BLaER1 treated with 17β-estradiol and CSF1 and Interleukin-3, amounts not matched to agents 10 nM and 100 nM (cell line): ENCODE data around the gene RASSF7.
A peak's percentile ranks its signal among the peaks of the same experiment; 100 is the strongest.

Source experiments
- H3K27ac ChIP-seq, 11 experiments: shearing (Covaris generic); formaldehyde crosslinking; 2 replicates each; pipeline ENCODE4 v1.8.1; 2022
- H3K27me3 ChIP-seq, 11 experiments: shearing (Covaris generic); formaldehyde crosslinking; 2 replicates each; pipeline ENCODE4 v1.8.1; 2022
- H3K36me3 ChIP-seq, 11 experiments: shearing (Covaris generic); formaldehyde crosslinking; 2 replicates each; pipeline ENCODE4 v1.8.1; 2022
- H3K4me1 ChIP-seq, 10 experiments: shearing (Covaris generic); formaldehyde crosslinking; 2 replicates each; pipeline ENCODE4 v1.8.1; 2022
- H3K4me2 ChIP-seq, 11 experiments: shearing (Covaris generic); formaldehyde crosslinking; 2 replicates each; pipeline ENCODE4 v1.8.1; 2022
- H3K4me3 ChIP-seq, 10 experiments: shearing (Covaris generic); formaldehyde crosslinking; 2 replicates each; pipeline ENCODE4 v1.8.1; 2022
- H3K9ac ChIP-seq, 11 experiments: shearing (Covaris generic); formaldehyde crosslinking; 2 replicates each; pipeline ENCODE4 v1.8.1; 2022
- H3K9me3 ChIP-seq, 11 experiments: shearing (Covaris generic); formaldehyde crosslinking; replicated peaks in 1 of 11; 2 replicates each; pipeline ENCODE4 v1.8.1; 2022
- H4K20me1 ChIP-seq, 11 experiments: shearing (Covaris generic); formaldehyde crosslinking; 2 replicates each; pipeline ENCODE4 v1.8.1; 2022
- Cebpa-rat ChIP-seq, 11 experiments: shearing (Covaris generic); IDR thresholded peaks; 2 replicates each; pipeline ENCODE4 v1.8.1; 2022

RASSF7 gene

DNA sequence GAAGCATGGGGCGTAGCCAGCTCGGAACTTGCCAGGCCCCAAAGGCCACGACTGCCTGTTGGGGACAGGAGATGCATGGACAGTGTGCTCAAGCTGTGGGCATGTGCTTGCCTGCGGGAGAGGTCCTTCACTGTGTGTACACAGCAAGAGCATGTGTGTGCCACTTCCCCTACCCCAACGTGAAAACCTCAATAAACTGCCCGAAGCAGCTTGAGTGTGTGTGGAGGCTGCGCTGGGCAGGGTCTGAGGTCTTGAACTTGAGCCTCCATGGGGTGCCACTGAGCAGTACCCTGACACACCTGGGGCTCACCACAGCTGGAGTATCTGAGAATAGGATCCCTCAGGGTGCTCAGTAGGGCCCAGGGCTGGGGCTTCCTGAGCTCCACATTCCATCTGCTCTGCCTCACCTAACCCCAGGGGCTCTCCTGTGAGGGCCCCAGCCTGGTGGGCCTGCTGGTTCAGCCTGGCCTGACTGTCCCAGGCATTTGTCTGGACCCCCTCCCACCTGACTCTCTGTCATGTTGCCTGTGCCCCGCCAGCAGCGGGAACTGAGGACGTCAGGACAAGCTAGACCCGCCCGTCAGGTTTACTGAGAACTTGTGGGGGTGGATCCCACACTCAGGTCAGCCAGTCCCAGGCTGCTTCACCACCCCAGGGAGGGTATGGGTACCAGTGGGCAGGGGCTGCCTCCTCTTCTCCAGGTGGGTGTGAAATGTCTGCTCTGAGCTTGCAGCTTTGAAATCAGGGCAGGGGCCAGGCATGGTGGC lies 3.2 kb downstream of the RASSF7 start:
- Histone ChIP-seq H3K9ac (peak overlapping the region in 2 of 11 experiments; percentile 29 to 35; a peak in 2 of 22 replicates), H3K27ac (no peak overlapping the region), H3K4me1 (peaks cover 41 to 68% (median 48%) of the 10 kb centered on the region in 10 experiments), H3K36me3 (peaks cover 0 to 22% (median 0%) of the 10 kb centered on the region in 11 experiments; a peak in 7 of 22 replicates), H3K9me3 (no peaks in the 10 kb centered on the region), H4K20me1 (peaks cover 17 to 67% (median 43%) of the 10 kb centered on the region in 11 experiments; a peak in 21 of 22 replicates), H3K4me3 (no peak overlapping the region), H3K27me3 (peaks cover 5 to 13% (median 10%) of the 10 kb centered on the region in 11 experiments), H3K4me2 (peak overlapping the region in 1 of 11 experiments; percentile 7; a peak in 1 of 22 replicates)
- TF ChIP-seq Cebpa-rat (IDR thresholded peaks at IDR 0.05) = no peak

DNA sequence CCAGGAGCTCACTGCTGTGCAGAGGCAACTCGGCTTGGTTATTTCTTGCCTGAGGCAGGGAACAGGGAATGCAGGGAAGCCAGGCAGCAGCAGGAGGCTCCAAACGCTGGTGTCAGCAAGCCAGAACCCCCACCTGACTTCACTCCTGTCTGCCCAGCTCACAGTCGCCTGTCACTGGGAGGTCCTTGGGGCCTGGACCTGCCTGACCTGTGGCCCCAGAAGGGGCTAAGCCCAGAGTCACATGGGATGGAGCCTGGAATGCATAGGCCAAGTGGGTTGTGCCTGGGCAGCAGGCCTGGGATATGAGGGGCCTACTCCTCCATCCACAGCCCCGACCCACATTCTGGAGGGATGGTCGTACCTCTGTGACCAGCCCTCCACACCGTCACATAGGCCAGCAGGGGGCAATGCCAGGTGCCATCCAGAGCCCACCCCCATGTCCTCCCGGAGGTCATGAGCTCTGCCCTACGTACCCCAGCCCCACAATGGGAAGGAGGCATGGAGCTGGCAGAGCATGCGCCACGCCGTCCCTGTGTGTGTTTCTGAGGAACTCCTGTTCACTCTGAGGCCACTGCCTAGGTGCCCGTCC lies 5.2 kb downstream of the RASSF7 start:
- Histone ChIP-seq H3K27ac (no peak overlapping the region; a peak in 1 of 22 replicates), H3K4me1 (peaks cover 43 to 71% (median 51%) of the 10 kb centered on the region in 10 experiments), H3K9ac (peak overlapping the region in 5 of 11 experiments; percentile 26 to 98 (median 91); a peak in 4 of 22 replicates), H3K4me3 (peak overlapping the region in 1 of 10 experiments; percentile 93; a peak in 1 of 20 replicates), H3K9me3 (no peaks in the 10 kb centered on the region), H3K36me3 (peaks cover 0 to 22% (median 0%) of the 10 kb centered on the region in 11 experiments; a peak in 7 of 22 replicates), H3K4me2 (peak overlapping the region; percentile 30 to 100 (median 97); a peak in 15 of 22 replicates), H3K27me3 (peaks cover 0 to 5% (median 0%) of the 10 kb centered on the region in 11 experiments; a peak in 1 of 22 replicates), H4K20me1 (peaks cover 17 to 67% (median 42%) of the 10 kb centered on the region in 11 experiments; a peak in 21 of 22 replicates)
- no peak for TF ChIP-seq Cebpa-rat (IDR thresholded peaks at IDR 0.05)

DNA sequence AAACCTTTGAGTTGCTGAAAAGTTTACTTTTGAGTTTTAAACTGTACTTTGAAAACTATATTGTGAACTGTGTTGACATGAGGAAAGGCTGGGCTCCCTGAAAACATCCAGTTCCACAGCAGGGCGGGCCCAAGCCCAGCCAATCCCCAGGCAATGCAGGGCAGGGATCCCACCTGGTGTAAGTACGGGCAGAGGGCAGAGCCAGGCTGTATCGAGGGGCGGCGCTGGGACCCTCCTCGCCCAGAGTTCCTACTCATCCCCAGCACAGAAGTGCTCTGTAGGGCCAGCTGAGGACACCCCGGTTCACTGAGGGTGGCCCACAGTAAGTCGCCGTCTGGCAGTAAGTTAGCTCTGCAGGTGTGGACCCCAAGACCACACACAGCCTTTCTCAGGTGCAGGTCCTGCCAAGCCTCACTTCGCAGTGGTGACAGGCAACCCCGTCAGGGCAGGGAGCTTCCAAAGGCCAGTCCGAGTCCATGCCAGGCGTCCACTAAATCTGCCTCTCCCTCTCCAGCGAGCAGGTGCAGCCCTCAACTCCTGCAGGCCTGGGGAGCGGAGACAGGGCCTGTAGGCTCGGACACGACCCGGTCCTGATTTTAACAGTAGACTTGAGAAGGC lies 6.3 kb downstream of the RASSF7 start:
- no peak for TF ChIP-seq Cebpa-rat (IDR thresholded peaks at IDR 0.05)
- Histone ChIP-seq H3K27ac (peak overlapping the region in 1 of 11 experiments; percentile 97; a peak in 1 of 22 replicates), H3K4me1 (peaks cover 36 to 63% (median 42%) of the 10 kb centered on the region in 10 experiments), H4K20me1 (peaks cover 10 to 58% (median 34%) of the 10 kb centered on the region in 11 experiments; a peak in 20 of 22 replicates), H3K4me3 (peak overlapping the region; percentile 74 to 93 (median 79); a peak in 16 of 20 replicates), H3K4me2 (peak overlapping the region; percentile 93 to 100 (median 98)), H3K36me3 (peaks cover 0 to 21% (median 0%) of the 10 kb centered on the region in 11 experiments; a peak in 7 of 22 replicates), H3K9ac (peak overlapping the region; percentile 87 to 98 (median 92); a peak in 17 of 22 replicates), H3K9me3 (no peaks in the 10 kb centered on the region), H3K27me3 (peaks cover 0 to 5% (median 0%) of the 10 kb centered on the region in 11 experiments; a peak in 1 of 22 replicates)

DNA sequence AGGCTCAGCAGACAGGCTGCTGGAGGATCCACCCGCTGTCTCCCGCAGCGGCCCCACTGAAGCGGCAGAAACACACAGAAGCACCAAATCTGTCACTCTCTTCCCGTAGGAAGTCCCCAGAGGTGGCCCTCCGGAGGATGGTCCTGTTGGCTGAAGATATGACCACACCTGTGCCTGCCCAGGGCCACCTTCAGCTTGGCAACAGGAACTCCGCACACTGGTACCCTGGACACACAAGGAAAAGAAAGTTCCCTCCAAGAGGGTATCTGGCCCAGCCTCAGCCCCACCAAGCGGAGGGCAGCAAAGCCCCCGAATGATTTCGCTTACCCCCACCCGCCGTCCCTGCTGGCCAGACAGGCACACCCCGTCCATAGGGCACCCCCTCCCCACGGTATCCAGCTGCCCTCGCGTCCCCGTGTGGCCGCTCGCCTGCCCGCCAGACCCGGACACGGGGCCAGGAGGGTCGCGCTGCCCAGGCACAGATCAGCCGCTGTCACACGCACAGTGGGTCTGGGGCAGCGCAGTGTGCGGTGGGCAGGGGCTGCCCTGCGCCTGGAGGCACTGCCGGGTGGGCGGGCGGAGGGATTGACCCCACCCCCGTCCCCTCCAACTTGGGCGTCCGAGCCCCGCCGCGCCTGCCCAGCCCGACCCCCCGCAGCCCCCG lies 7.0 kb downstream of the RASSF7 start:
- H3K27ac ChIP-seq = peak overlapping the region; percentile 44 to 97 (median 89); a peak in 19 of 22 replicates
- H3K4me2 ChIP-seq = peak overlapping the region; percentile 93 to 100 (median 98)
- no peak for TF ChIP-seq Cebpa-rat (IDR thresholded peaks at IDR 0.05)

DNA sequence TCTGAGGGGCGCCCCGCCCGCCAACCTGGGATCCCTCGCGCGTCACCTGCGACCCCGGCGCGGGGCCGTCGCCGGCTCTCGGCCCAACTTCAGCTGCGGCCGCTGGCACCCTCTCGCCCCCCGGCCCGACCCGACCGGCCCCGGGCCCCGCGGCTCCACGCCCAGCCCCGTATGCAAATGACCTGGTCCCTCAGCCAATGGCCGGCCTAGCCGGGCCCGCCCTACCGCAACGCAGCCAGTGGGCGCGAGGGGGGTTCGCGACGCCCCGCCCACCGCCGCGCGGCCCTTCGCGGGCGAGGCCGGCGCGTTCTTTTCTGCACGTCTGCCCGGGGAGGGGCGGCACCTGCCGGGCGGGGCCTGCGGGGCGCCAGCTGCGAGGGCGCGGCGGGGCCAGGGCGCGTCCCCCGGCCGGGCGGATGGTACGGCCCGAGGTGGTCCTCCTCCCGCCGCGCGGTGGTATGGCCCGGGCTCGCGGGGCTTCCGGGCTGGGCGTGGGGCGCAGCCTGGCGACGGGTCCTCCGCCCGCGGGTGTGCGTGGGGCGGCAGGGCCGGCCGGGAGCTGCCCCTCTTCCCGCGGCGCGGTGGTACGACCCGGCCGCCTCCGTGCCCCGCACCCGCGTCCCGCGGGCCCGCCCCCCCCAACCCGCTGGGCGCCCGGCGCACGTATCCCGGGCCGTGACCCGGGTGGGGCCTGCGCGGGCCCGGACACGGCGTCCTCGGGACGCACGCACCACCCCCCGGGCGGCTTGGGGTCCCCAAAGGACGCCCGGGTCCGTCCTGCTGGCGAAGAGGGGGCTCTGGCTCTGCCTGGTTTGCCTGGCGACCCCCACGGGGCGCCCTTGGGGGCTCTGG lies 7.8 kb downstream of the RASSF7 start:
- peak overlapping the region; percentile 87 to 98 (median 92) for H3K9ac ChIP-seq

More for the DNA sequence above, 7.0 kb downstream of the RASSF7 start:
- H3K4me1 ChIP-seq = peaks cover 35 to 59% (median 40%) of the 10 kb centered on the region in 10 experiments
- peaks cover 0 to 5% (median 0%) of the 10 kb centered on the region in 11 experiments; a peak in 1 of 22 replicates for H3K27me3 ChIP-seq
- peaks cover 0 to 16% (median 0%) of the 10 kb centered on the region in 11 experiments; a peak in 7 of 22 replicates for H3K36me3 ChIP-seq
- peak overlapping the region; percentile 74 to 93 (median 79) for H3K4me3 ChIP-seq
- H4K20me1 ChIP-seq = peaks cover 4 to 52% (median 34%) of the 10 kb centered on the region in 11 experiments; a peak in 17 of 22 replicates
- H3K9me3 ChIP-seq = no peaks in the 10 kb centered on the region
- H3K9ac ChIP-seq = peak overlapping the region; percentile 87 to 98 (median 92)

DNA sequence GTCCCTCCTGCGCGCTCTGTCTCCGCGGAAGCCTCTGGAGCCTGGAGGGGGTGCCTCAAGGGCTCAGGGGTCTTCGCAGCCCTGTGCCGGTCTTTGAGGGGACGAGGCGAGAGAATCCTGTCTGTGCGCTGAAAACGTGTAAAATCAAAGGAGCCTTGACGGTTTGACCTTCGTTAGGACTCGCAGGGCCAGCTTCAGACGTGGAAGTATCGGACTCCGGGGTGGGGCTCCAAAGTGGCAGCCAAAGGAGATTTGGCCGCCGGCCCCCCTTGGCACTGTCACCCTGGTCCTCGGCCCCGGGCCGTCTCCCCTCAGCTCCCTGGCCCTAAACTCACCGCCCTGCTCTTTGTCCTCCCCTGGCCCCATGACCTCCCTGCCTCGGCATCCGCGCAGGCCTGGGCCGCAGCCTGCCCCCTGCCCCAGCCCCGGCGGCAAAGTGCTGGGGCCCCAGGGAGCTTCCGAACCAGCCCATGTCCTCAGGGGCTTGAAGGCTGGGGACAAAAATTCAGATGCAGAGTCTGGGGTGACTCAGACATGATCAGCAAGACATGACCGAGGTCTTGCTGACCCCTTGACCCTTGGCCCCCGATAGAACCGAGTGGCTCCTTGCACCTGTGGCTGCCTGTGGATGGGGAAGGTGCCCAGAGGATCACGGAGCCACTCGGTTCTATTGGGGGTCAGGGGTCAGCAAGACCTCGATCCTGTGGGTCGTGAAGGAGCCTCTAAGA lies 8.6 kb downstream of the RASSF7 start:
- Histone ChIP-seq H3K9me3 (no peaks in the 10 kb centered on the region), H3K4me1 (peaks cover 40 to 60% (median 43%) of the 10 kb centered on the region in 10 experiments), H3K9ac (peak overlapping the region; percentile 87 to 98 (median 92)), H4K20me1 (peaks cover 0 to 36% (median 21%) of the 10 kb centered on the region in 11 experiments; a peak in 15 of 22 replicates), H3K4me3 (peak overlapping the region; percentile 74 to 93 (median 79)), H3K36me3 (peaks cover 0 to 16% (median 0%) of the 10 kb centered on the region in 11 experiments; a peak in 5 of 22 replicates), H3K4me2 (peak overlapping the region; percentile 97 to 100 (median 99)), H3K27ac (peak overlapping the region; percentile 86 to 97 (median 91)), H3K27me3 (peaks cover 0 to 15% (median 3%) of the 10 kb centered on the region in 11 experiments; a peak in 12 of 22 replicates)
- no peak for TF ChIP-seq Cebpa-rat (IDR thresholded peaks at IDR 0.05)

More for the DNA sequence above, 7.8 kb downstream of the RASSF7 start:
- Histone ChIP-seq H4K20me1 (peaks cover 0 to 44% (median 28%) of the 10 kb centered on the region in 11 experiments; a peak in 15 of 22 replicates), H3K27ac (peak overlapping the region; percentile 86 to 97 (median 91)), H3K36me3 (peaks cover 0 to 16% (median 0%) of the 10 kb centered on the region in 11 experiments; a peak in 6 of 22 replicates), H3K4me2 (peak overlapping the region; percentile 97 to 100 (median 99)), H3K27me3 (peaks cover 0 to 12% (median 0%) of the 10 kb centered on the region in 11 experiments; a peak in 3 of 22 replicates), H3K9me3 (no peaks in the 10 kb centered on the region), H3K4me1 (peaks cover 35 to 59% (median 40%) of the 10 kb centered on the region in 10 experiments), H3K4me3 (peak overlapping the region; percentile 74 to 93 (median 79))
- TF ChIP-seq Cebpa-rat (IDR thresholded peaks at IDR 0.05) = no peak
